ENCODE data around the gene DYRK1A.
A peak's percentile ranks its signal among the peaks of the same experiment; 100 is the strongest.
"Not testable (repeated sequence)": the region's sequence is repeated elsewhere in the genome, so short reads cannot be mapped to it uniquely, and the experiment has no call there.

The DYRK1A gene

DNA sequence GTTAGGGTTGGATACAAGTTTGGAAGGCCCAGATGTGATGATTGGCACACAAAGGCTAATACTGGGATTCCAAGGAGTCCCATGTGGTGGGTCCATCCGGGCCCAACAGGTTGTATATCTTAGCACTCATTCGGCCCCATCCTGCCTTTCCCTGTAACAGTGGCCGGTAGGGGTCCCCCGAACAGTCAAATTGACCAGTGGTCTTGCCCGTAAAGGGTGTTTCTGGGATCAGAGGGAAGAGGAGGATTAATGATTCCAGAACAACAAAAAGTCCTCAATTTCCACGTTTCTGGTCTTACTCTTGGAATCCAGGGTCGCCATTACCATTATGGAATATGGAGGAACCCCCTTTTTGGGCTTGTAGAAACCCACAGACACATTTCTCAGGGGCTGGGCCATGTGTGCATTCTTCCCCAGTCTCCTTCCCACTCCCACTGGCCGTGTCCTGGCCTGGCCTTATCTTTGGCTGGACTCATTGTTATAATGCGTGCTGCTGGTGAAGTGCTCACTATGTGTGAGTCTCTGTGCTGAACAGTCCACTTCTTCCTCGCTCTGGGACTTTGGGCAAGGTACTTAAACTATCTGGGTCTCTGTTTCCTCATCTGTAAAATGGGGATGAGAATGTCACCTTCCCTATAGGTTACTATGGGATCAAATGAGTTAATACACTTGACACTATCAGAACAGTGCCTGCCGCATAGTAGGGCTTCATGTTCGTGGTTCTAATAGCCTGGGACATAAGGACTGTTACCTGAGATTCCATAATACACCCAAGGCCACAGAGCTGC, 161.8 kb downstream of the DYRK1A start:
- DNase-seq (ENCODE audit: low spot score): no peak

DNA sequence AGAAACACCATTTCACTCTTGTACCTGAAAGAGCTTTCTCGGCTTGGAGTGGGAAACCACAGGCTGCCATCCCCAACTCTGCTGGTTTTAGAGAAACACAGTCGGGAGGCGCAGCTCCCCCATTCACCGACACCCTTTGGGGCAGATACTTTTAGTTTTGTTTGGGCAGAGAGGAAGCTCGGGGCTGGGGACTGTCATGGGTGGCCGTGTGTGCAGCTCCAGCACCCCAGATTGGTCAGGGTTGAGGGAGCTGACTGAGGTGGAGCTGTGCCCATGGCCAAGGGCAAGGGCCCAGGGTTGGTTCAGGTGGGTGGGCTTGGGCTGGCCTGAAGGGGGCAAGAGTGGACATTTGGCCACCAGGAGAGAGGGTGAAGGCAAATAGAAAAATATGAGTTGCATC, 163.1 kb downstream of the DYRK1A start:
- DNase-seq (ENCODE audit: low spot score): no peak

DNA sequence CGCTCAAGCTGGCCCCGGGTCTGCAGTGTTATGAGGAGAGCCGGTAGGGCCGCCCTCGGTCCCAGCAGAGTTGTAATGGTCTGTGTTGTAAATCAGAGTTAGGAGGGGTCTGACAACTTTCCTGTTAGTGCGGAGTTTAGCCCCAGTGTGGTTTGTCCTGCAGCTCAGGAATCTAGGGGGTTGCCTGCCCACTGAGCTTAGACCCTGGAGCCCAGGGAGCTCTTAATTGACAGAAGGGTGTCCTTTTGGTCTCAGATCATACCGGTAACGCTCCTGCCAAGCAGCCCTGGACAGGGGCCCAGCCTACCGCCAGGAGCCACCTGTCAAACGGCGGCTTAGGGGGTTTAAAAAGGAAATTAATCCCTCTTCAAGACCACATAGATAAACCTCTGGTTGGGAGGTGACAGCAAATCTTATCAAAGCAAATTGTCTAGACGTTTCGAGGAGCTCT, 164.4 kb downstream of the DYRK1A start:
- no peak for DNase-seq (ENCODE audit: low spot score)

DNA sequence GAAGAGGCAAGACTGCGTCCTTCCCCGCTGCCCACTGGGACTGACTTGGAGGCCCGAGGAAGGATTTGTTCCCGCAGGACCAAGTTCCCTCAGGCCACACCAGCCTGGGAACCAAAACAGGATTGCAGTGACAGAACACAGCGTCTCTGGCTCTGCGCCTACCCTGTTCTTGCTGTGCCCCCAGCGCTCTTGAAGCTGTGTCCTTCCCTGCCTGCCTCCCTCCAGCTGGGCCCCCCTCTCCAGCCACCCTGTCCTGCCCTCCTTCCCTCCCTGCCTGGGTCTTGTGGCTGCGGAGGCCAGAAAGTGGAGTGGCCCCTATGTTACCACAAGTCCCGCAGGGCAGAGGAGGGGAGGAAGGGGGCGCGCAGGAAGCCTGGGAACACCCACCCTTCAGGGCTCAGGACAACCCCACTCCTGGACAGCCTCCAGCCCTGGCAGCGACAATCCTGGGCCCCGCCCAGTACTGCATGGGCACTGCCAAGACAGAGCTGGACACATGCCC, 164.9 kb downstream of the DYRK1A start:
- no peak for DNase-seq (ENCODE audit: low spot score)

DNA sequence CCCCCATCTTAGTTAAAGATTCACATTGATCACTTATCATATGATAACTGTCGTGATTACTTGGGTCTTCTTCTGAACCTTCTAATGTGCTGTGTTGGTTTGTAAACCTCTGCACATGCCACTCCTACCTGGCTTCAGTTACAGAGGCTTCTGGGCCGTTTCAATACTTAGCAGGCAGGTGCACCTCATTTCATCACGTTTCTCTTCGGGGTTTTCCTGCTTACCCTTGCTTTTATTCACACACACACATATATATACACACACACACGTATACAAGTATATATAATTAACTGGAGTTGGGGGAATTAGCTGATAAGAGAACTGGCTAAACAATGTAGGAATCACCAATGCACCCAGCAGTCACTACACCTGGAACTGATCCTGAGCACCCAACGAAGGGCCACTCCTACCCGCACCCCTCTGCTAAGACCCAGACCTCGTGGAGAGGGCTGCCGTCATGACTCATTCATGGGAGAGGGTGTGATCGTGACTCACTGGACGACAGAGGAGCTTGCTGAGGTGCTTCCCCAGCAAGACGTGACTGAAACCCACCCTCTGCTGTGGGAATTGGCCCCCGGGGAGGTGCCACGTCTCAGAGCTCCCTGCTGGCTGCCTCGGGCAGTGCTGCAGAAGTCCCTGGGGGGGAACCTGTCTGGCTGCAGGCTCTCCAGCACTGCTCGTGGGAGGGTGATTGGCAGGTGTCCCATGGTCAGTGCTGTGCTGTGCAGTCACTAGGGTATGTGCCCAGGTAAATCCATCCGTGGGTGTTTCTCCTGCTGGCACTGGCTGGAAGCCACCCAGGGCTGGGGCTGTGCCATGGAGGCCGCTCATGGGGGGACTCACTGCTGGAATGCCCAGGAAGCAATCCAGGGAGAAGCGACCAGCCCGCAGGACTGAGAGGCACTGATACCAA, 166.6 kb downstream of the DYRK1A start:
- no peak for DNase-seq (ENCODE audit: low spot score)

DNA sequence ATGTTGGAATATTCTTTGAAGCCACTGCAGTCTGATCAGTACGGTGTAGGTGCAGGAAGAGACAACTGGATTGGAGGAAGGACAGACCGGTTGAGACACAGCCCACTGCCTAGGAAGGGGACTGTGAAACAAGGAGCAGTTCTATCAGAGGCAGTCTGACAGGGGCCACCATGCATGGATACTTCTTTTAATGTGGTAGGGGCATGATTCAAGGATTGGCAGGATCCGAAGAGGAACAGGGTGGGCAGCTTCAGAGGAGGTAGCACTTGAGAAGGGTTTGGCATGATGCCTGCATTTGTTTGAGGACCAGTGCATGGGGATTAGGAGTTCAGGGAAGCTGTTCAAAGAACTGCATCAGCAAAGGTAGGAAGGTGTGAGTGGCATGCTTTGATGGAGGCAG, 167.9 kb downstream of the DYRK1A start:
- DNase-seq (ENCODE audit: low spot score): no peak

DNA sequence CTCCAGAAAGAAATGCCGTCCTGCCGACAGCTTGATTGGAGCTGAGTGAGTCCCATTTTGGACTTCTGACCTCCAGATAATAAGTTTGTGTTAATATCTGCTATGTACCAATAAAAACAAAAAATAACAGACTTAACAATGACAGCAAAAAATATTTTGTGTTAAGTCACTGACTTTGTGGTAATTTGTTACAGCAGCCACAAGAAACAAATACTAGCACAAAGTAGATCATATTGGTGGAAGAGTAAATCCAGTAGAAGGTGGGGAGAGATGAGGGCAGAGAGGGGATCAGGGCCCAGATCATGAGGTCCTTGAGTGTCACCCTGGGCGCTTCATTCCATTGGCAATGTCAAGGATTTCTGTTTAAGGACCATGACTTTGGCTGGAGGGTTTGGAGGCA, 168.6 kb downstream of the DYRK1A start:
- no peak for DNase-seq (ENCODE audit: low spot score)

DNA sequence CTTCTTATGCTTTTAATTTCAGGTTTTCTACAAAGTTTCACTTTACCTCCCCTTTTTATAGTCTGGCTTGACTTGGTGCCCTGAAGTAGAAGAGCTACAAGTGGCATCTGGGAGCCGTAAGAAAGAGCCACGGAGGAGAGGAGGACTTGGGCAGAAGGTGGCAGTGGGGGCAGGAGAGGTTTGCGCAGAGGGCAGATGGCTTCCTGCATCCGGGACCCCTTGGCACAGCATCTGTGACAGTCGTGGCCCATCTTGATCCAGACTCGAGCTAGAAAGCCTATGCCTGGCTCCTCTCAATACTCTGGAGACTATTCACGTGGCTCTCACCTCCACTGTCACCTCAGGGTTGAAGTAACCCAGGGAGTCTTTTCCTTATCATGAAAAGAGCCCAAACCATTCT, 169.1 kb downstream of the DYRK1A start:
- no peak for DNase-seq (ENCODE audit: low spot score)

DNA sequence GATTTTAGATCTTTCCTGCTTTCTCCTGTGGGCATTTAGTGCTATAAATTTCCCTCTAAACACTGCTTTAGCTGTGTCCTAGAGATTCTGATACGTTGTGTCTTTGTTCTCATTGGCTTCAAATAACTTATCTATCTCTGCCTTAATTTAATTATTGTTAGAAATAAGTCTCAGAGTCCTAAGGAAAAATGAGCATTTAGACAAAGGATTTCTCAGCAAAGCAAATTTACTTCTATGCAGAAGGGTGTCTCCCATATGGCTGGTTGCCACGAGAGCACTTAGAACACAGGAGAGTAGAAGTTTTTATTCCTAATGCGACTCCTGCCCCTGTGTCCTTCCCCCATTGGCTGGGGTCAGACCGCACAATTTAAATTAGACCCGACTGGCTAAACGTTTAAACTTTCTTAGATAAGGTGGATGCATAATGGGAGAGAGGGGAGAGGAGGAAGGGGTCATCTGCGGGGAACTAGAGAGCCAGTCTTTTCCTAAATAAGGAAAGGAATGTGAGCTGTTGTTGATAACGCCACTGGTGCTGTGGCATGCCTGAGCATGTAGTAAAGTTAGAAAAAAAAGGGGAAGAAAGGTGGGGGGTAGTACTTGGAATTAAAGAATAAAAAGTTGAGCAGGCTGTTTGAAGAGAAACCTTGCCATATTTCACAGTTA, 170.2 kb downstream of the DYRK1A start:
- DNase-seq (ENCODE audit: low spot score): no peak

DNA sequence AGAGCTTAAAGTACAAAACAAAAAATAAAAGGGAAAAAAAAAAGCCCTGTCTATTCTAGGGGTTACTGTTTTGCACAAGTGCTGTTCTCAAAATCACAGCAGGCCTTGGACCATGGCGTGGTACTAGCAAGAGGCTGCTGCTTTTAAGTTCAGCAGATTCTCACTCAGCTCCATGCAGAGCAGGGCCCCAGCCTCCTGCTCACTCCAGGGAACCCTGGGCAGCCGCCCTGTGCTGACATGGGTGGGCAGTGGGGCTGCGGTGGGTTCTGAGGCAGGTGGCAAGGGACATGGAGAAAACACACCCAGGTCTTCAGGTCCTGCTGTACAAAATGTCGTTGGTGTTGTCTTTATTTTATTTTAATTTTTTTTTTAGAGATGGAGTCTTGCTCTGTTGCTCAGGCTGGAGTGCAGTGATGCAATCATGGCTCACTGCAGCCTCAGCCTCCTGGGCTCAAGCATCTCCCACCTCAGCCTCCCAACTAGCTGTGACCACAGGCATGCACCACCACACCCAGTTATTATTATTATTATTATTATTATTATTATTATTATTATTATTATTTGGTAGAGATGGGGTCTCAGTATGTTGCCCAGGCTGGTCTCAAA, 170.9 kb downstream of the DYRK1A start:
- no peak for DNase-seq (ENCODE audit: low spot score)

DNA sequence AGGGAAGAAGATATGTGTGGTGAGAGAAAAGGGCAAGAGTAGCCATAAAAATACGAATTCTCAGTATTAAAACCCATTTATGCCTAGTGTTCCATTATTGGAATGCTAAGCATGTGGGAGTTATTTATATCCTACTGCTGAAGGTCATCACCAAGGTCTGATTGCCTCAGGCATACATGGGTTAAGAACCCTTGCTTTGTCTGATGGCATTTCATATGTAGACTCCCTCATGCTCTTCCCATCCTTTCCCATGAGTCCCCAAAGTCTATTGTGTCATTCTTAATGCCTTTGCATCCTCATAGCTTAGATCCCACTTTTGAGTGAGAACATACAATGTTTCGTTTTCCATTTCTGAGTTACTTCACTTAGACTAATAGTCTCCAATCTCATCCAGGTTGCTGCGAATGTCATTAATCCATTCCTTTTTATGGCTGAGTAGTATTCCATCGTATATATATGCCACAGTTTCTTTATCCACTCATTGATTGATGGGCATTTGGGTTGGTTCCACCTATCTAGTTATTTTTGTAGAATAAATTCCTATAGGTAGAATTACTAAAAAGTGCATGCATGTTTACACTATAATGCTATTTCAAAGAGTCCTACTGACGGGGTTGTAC, 172.5 kb downstream of the DYRK1A start:
- DNase-seq (ENCODE audit: low spot score): no peak

DNA sequence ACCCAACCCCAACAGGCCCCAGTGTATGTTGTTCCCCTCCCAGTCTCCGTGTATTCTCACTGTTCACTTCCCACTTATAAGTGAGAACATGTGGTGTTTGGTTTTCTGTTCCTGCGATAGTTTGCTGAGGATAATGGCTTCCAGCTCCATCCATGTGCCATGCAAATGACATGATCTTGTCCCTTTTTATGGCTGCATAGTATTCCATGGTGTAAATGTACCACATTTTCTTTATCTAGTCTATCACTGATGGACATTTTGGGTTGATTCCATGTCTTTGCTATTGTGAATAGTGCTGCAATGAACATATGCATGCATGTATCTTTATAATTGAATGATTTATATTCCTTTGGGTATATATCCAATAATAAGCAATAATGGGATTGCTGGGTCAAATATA, 174.6 kb downstream of the DYRK1A start:
- DNase-seq (ENCODE audit: low spot score): not testable (repeated sequence)

DNA sequence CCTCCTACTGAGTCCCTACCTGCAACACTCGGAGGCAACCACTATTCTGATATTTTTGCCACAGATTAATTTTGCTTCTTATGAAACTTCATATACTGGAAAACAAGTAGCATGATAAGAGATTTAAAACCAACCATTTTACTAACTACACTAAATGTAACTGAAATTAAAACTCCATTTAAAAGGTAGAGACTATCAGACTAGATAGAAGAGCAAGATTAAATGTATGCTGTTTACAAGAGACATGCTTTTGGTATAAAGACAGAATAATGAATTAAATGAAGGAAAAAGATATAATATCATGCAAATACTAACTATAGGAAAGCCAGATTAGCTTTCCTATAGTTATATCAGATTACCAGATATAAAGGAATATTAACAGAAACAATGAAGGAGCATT, 175.9 kb downstream of the DYRK1A start:
- no peak for DNase-seq (ENCODE audit: low spot score)

DNA sequence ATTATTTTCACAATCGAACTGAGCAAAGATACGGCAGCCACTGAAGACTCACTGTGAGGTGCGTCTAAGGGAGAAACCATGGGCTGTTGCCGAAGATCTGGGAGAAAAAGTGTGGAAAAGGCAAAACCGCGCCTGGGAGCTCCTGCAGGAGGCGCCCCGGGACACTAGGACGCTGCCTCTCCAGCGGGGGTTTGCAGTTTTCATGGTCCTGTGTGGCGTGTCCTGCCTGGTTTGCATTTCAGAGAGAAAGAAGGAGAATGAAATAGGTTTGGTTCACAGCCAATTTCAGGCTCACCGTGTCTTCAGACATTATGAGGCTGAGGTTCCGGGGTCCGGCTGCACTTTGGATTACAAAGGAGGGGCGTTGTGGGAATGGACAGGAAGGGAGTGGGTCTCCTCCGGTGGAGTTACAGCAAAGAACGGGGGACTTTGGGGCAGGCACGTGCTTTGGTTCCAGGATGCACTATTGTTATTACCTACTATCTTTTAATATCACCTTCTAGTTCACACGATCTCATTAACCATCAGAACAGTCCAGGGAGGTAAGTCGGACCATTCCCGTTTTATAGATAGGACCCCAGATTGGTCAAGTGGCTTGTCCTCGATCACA, 179.8 kb downstream of the DYRK1A start:
- no peak for DNase-seq (ENCODE audit: low spot score)

DNA sequence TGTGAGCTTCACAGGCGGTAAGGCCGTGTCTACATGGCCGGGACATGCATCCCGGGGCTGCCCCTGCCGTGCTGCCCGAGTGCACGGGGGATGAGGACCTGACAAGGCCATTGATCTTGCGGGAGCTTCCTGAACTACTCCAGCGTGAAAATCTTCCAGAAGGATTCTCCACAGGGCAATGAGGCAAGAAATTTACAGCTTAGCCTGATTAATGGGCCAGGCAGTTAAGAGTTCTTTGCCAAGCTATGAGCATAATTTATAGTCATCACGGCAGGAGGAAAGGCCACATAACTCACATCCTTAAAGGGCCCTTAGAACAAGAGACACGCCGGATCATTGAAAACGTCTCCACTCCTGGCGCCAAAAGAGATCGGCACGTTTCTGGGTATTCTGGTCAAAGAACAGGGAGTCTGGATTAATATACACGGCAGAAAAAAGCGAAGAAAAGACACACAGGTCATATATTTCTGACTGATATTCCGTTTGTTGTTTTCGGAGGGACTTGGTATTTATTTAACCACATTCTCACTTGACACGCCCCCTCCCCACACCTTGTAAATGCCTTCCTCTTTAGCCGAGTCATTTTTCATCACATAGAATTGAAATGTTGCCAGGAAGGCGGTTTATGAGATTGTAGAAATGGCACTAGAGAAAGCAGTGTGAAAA, 180.5 kb downstream of the DYRK1A start:
- DNase-seq (ENCODE audit: low spot score): peak; percentile 29

DNA sequence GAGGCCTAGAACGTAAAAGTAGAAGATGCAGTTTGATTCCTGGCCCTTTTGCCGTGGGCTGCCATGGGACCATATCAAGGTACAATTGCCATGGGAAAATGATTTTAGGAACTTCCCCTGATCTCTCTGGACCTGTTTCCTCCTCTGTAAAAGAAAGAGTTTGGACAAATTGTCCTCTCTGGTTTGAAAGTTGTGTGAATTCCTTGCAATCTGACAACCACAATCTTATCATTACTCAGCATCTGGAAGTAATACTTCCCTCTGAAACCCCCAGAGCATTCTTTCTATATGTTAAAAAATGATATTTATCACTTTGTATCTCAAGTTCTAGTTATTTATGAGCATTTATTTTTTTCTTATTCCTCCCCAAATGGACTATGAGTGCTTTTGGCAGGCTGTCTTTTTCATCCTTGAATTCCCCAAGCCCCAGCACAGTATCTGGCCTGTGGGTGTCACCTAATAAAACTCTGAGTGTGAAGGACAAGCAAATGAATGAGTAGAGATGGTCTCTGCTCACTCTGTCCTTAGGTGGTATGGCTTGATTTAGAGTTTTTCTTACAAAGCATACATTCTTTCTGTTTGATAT, 181.1 kb downstream of the DYRK1A start:
- DNase-seq (ENCODE audit: low spot score): no peak

DNA sequence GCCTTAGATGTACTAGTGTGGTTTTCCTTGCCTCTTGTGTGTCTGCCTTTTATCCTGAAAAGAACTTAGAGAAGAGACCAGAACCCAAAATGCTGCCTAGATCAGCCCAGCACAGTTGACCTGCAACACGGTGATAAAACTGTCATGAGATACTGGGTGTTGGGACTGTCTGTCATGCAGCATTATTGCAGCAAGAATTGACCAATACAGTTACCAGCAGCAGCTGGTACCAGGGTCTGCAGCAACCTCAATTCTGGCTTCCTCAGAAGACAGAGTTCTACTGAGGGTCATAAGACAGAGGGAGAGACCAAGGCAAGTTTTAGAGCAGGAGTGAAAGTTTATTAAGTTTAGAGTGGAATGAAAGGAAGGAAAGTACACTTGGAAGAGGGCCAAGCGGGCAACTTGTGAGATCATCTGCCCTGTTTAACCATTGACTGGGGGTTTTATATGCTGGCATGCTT, 182.0 kb downstream of the DYRK1A start:
- peak; percentile 20 for DNase-seq (ENCODE audit: low spot score)

DNA sequence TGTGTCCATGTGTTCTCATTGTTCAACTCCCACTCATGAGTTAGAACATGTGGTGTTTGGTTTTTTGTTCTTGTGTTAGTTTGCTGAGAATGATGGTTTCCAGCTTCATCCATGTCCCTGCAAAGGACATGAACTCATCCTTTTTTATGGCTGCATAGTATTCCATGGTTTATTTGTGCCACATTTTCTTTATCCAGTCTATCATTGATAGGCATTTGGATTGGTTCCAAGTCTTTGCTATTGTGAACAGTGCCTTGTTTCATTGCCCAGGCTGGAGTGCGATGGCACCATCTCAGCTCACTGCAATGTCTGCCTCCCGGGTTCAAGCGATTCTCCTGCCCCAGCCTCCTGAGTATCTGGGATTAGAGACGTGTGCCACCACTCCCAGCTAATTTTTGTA, 183.2 kb downstream of the DYRK1A start:
- not testable (repeated sequence) for DNase-seq (ENCODE audit: low spot score)

DNA sequence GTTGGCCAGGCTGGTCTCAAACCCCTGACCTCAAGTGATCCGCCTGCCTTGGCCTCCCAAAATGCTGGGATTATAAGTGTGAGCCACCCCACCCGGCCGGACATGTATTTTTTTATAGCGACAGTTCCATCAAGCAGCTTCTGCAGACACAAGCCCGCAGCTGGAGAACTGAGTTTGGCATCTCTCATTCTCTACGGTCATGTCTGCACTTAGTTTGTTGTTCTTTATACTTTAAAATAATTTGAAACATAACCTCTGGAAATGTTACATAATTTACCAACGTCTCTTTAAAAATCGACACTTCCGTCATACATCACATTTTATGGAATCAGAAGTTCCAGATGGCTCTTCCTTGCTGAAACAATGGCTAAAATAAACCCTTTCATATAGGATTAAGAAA, 183.6 kb downstream of the DYRK1A start:
- DNase-seq (ENCODE audit: low spot score): no peak

All from hematopoietic multipotent progenitor cell treated with erythropoietin and hydrocortisone succinate and interleukin-3 and kit ligand, for 15 days (in vitro differentiated cells).